ENCODE data around the gene FAM24A. TPM values are rescaled to one million over a fixed set of nuclear protein-coding genes. Genes with fewer than 3 reads are reported as not detected.

Gene FAM24A
- total and polyA plus RNA-seq, 2 donors (not counting 1 experiment from before 2014, with no cell fraction given), result not detected

DNA sequence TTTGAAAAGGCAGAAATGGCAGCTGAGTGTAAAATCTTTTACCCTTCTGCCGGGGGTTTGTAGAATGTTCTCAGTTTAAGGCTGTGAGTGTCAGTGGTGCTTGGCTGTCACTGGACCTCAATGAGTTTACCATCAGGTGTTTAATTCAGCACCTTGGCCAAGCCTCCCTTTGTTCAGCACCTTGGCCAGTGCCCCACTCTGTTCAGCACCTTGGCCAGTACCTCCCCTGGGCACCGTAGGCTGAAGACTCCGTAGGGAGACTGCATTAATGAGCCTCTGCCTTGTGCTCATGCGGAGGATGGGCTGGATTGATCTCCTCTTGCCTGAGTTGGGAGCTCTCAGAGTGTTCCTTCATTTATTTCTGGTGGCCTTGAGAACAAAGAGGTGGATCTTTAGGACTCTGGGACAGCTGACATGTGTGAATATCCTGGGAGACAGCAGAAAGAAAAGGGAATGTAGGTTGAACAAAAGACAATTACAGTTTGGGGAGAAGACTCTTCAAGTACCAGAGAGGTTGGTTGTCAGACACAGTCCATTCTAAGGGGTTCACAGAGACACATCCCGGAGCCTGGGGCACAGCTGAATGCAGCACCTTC lies 1.6 kb downstream of the FAM24A start:
- H3K4me2 ChIP-seq (ENCODE audit: extremely low read depth, insufficient read depth, low read length), result no peak overlapping the region
- TF ChIP-seq EZH2 (IDR thresholded peaks at IDR 0.05; ENCODE audit: low read length, missing control alignments), result no peak
- H4K20me1 ChIP-seq (ENCODE audit: control insufficient read depth, extremely low read depth, insufficient read depth, low read length), result no peaks in the 10 kb centered on the region
- H3K36me3 ChIP-seq (ENCODE audit: control insufficient read depth, insufficient read depth, low read length), result no peaks in the 10 kb centered on the region
- no peaks in the 10 kb centered on the region for H3K79me2 ChIP-seq (ENCODE audit: control insufficient read depth, insufficient read depth, low read length)
- H3K27me3 ChIP-seq (ENCODE audit: control insufficient read depth, insufficient read depth, low read length), result no peaks in the 10 kb centered on the region
- no peaks in the 10 kb centered on the region for H3K4me1 ChIP-seq (ENCODE audit: control insufficient read depth, extremely low read depth, insufficient read depth, low read length)
- no peak overlapping the region for H3K4me3 ChIP-seq (replicated peaks in 1 of 4; ENCODE audit: control extremely low read depth in 1 of 4, insufficient read depth in 1 of 4, low read depth in 3 of 4, low read length in 4 of 4)
- H3K27ac ChIP-seq (ENCODE audit: insufficient read depth, low read length), result no peak overlapping the region
- H2AFZ ChIP-seq (ENCODE audit: low read length), result no peak overlapping the region
- peak; percentile 44 to 55 for DNase-seq (ENCODE audit: low read depth in 2 of 2)
- no peak overlapping the region for H3K9ac ChIP-seq (ENCODE audit: insufficient read depth, low read length)
- no peaks in the 10 kb centered on the region for H3K9me3 ChIP-seq (ENCODE audit: control insufficient read depth, insufficient read depth, low read depth, low read length)

DNA sequence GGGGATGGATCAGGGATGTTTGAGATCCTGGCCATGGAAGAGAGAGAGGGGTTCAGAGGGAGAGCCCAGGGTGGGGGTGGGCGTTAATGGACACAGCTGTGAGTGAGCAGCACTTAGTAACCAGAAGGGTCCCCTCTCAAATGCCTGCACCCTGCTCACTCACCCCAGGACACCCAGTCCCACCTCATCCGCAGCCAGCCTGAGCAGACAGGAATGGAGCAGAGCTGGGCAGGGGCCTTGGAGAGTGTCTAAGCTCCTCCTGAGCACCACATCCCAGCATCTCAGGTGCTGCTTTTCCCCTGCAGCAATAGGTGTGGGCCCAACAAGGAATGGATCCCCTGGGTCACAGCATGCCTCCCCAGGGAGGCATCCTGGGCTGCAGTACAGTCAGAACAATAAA lies 5.3 kb downstream of the FAM24A start:
- DNase-seq (ENCODE audit: low read depth in 2 of 2), result no peak

DNA sequence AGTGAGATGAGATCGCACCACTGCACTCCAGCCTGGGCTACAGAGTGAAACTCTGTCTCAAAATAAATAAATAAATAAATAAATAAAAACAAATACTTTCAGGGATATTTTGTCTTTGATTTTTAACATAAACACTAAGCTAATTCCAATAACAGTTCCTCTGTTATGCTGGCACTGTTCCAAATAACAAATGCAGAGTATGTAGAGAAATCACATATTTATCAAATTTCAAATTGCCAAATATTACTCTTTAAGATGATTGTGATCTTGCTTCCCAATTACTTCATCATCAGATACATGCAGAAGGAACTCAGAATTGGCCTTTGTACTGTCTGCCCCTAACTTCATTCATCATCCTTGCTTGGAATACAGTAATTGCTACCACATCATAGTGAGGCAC lies 19.7 kb downstream of the FAM24A start:
- TF ChIP-seq, protein P1, sequence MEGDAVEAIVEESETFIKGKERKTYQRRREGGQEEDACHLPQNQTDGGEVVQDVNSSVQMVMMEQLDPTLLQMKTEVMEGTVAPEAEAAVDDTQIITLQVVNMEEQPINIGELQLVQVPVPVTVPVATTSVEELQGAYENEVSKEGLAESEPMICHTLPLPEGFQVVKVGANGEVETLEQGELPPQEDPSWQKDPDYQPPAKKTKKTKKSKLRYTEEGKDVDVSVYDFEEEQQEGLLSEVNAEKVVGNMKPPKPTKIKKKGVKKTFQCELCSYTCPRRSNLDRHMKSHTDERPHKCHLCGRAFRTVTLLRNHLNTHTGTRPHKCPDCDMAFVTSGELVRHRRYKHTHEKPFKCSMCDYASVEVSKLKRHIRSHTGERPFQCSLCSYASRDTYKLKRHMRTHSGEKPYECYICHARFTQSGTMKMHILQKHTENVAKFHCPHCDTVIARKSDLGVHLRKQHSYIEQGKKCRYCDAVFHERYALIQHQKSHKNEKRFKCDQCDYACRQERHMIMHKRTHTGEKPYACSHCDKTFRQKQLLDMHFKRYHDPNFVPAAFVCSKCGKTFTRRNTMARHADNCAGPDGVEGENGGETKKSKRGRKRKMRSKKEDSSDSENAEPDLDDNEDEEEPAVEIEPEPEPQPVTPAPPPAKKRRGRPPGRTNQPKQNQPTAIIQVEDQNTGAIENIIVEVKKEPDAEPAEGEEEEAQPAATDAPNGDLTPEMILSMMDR (conservative IDR thresholded peaks at IDR 0.05 in 1 of 2, IDR thresholded peaks at IDR 0.05 in 1 of 2; ENCODE audit: low read depth in 1 of 2, low read length in 2 of 2), result no peak
- no peak for TF ChIP-seq EZH2 (IDR thresholded peaks at IDR 0.05; ENCODE audit: low read length, missing control alignments)
- Histone ChIP-seq H3K36me3 (ENCODE audit: control insufficient read depth, insufficient read depth, low read length) (no peaks in the 10 kb centered on the region), H3K4me3 (replicated peaks in 1 of 4; ENCODE audit: control extremely low read depth in 1 of 4, insufficient read depth in 1 of 4, low read depth in 3 of 4, low read length in 4 of 4) (no peak overlapping the region), H3K27ac (ENCODE audit: insufficient read depth, low read length) (no peak overlapping the region), H2AFZ (ENCODE audit: low read length) (no peak overlapping the region), H4K20me1 (ENCODE audit: control insufficient read depth, extremely low read depth, insufficient read depth, low read length) (no peaks in the 10 kb centered on the region), H3K4me2 (ENCODE audit: extremely low read depth, insufficient read depth, low read length) (no peak overlapping the region), H3K27me3 (ENCODE audit: control insufficient read depth, insufficient read depth, low read length) (no peaks in the 10 kb centered on the region), H3K9ac (ENCODE audit: insufficient read depth, low read length) (no peak overlapping the region), H3K9me3 (ENCODE audit: control insufficient read depth, insufficient read depth, low read depth, low read length) (no peaks in the 10 kb centered on the region), H3K79me2 (ENCODE audit: control insufficient read depth, insufficient read depth, low read length) (no peaks in the 10 kb centered on the region), H3K4me1 (ENCODE audit: control insufficient read depth, extremely low read depth, insufficient read depth, low read length) (no peaks in the 10 kb centered on the region)
- DNase-seq (ENCODE audit: low read depth in 2 of 2), result no peak

More for the DNA sequence above, 5.3 kb downstream of the FAM24A start:
- H3K9me3 ChIP-seq (ENCODE audit: control insufficient read depth, insufficient read depth, low read depth, low read length), result no peaks in the 10 kb centered on the region
- no peak overlapping the region for H2AFZ ChIP-seq (ENCODE audit: low read length)
- no peaks in the 10 kb centered on the region for H3K79me2 ChIP-seq (ENCODE audit: control insufficient read depth, insufficient read depth, low read length)
- H3K4me2 ChIP-seq (ENCODE audit: extremely low read depth, insufficient read depth, low read length), result no peak overlapping the region
- H3K4me1 ChIP-seq (ENCODE audit: control insufficient read depth, extremely low read depth, insufficient read depth, low read length), result no peaks in the 10 kb centered on the region
- H3K27me3 ChIP-seq (ENCODE audit: control insufficient read depth, insufficient read depth, low read length), result no peaks in the 10 kb centered on the region
- no peak overlapping the region for H3K27ac ChIP-seq (ENCODE audit: insufficient read depth, low read length)
- H4K20me1 ChIP-seq (ENCODE audit: control insufficient read depth, extremely low read depth, insufficient read depth, low read length), result no peaks in the 10 kb centered on the region
- no peak for TF ChIP-seq EZH2 (IDR thresholded peaks at IDR 0.05; ENCODE audit: low read length, missing control alignments)
- TF ChIP-seq, protein P1 (conservative IDR thresholded peaks at IDR 0.05 in 1 of 2, IDR thresholded peaks at IDR 0.05 in 1 of 2; ENCODE audit: low read depth in 1 of 2, low read length in 2 of 2), result no peak
- no peak overlapping the region for H3K4me3 ChIP-seq (replicated peaks in 1 of 4; ENCODE audit: control extremely low read depth in 1 of 4, insufficient read depth in 1 of 4, low read depth in 3 of 4, low read length in 4 of 4)
- H3K9ac ChIP-seq (ENCODE audit: insufficient read depth, low read length), result no peak overlapping the region
- no peaks in the 10 kb centered on the region for H3K36me3 ChIP-seq (ENCODE audit: control insufficient read depth, insufficient read depth, low read length)

All from fibroblast of lung (primary cell).